HG02623 (cell line): ENCODE results near the gene MYORG.
"Not testable (repeated sequence)": the region's sequence is repeated elsewhere in the genome, so short reads cannot be mapped to it uniquely, and the experiment has no call there.

Source experiments
- ATAC-seq: cut with Tn5 transposase; IDR thresholded peaks from one replicate; pipeline ENCODE4 v1.9.1; 2021; ENCODE audit warnings: moderate library complexity; ENCODE audit not compliant: unreplicated experiment

The MYORG gene

GRCh38 chr9:34370335-34370969, 6.2 kb downstream of the MYORG start:
- no peak for ATAC-seq

DNA sequence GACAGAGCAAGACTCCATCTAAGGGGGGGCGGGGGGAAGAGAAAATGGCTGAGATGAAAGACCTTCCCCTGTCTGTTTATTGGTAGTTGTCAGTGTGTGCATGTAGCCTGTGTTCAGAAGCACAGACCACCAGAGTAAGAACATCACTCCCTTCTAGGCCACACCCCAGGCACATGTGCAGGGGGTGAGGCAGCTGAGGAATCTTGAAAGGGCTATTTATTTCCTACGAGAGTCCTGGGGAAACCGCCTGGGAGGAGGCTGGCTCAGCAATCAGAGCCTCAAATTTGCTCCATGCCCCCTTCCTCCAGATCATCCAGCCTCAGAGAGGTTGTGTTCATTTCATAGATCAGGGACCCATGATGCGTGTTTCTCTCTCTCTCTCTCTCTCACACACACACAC, 7.1 kb downstream of the MYORG start:
- ATAC-seq: no peak

DNA sequence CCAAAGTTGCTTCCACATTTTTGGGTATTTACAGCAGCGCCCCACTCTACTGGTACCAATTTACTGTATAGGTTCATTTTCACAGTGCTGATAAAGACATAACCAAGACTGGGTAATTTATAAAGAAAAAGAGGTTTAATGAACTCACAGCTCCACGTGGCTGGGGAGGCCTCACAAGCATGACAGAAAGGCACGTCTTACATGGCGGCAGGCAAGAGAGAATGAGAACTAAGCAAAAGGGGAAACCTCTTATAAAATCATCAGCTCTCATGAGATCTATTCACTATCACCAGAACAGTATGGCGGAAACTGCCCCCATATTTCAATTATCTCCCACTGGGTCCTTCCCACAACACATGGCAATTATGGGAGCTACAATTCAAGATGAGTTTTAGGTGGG, 7.9 kb downstream of the MYORG start:
- ATAC-seq: not testable (repeated sequence)

DNA sequence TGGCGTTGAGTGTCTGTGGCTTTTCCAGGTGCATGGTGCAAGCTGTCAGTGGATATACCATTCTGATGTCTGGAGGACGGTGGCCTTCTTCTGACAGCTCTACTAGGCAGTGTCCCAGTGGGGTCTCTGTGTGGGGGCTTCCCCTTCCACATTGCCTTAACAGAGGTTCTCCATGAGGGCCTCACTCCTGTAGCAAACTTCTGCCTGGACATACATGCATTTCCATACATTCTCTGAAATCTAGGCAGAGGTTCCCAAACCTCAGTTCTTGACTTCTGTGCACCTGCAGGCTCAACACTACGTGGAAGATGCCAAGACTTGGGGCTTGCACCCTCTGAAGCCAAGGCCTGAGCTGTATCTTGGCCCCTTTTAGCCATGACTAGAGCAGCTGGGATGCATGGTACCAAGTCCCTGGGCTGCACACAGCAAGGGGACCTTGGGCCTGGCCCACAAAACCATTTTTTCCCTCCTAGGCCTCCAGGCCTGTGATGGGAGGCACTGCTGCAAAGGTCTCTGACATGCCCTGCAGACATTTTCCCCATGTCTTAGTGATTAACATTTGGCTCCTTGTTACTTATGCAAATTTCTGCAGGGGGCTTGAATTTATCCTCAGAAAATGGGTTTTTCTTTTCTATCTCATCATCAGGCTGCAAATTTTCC, 8.8 kb downstream of the MYORG start:
- ATAC-seq: not testable (repeated sequence)

- ATAC-seq: no peak
Observed at GRCh38 chr9:34366365-34366764, 10.3 kb downstream of the MYORG start.

- no peak for ATAC-seq
Observed at GRCh38 chr9:34365282-34365681, 11.4 kb downstream of the MYORG start.

- ATAC-seq: no peak
Observed at GRCh38 chr9:34363619-34364351, 12.9 kb downstream of the MYORG start.

GRCh38 chr9:34362614-34363214, 14.0 kb downstream of the MYORG start:
- no peak for ATAC-seq

GRCh38 chr9:34352957-34353356, 23.7 kb downstream of the MYORG start:
- not testable (repeated sequence) for ATAC-seq

GRCh38 chr9:34352122-34352652, 24.5 kb downstream of the MYORG start:
- ATAC-seq: not testable (repeated sequence)

DNA sequence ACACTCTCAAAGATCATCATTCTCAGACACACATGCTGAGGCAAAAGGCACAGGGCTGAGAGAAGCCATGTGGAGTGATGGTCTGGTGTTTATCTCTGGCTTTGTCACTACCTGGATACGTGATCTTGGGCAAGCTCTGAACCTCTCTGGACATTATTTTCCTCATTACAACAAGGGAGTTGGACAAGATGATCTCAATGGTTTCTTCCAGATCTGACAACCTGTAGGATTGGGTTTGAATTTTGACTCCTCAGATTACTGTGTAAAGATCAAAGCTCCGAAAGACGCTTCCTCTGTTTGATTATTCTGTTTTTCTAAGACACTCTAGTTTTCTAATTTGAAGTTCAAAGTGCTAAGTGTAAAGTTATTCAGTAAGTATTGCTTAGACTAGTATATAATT, 27.4 kb downstream of the MYORG start:
- ATAC-seq: no peak

- no peak for ATAC-seq
Observed at GRCh38 chr9:34347800-34348158, 28.9 kb downstream of the MYORG start.

DNA sequence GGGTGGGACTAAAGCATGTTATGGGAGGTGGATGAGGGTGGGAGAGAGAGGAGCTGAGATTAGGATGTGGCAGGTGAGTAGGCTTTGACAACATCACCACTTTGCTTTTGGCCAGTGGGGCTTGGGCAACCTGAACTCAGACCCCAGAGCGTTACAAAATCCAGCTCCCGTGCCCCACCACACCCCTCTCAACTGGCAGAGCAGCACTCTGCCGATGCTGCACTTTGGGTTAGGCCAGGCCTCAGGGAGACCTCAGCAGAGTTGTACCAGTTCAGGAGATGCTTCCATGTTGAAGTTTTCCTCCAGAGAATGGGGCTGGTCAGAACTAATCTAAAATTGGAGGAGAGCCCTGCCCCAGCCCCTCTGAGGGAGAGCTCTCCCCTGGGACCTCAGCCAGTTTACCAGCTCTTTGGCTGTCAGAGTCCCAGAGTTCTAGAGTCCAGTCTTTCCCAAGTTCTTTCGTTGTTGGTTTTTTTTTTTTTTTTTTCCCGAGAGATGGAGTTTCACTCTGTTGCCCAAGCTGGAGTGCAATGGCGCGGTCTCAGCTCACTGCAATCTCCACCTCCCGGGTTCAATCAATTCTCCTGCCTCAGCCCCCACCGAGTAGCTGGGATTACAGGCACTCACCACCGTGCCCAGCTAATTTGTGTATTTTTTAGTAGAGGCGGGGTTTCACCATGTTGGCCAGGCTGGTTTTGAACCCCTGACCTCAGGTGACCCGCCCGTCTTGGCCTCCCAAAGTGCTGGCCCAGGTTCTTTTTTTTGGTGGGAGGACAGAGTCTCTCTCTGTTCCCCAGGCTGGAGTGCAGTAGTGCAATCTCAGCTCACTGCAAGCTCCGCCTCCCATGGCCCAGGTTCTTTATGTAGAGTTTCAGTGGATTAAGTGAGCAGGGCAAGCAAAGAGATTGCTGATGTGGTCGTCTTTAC, 29.6 kb downstream of the MYORG start:
- no peak for ATAC-seq

GRCh38 chr9:34343605-34344004, 33.1 kb downstream of the MYORG start:
- ATAC-seq: no peak

- no peak for ATAC-seq
Observed at GRCh38 chr9:34343090-34343489, 33.6 kb downstream of the MYORG start.

DNA sequence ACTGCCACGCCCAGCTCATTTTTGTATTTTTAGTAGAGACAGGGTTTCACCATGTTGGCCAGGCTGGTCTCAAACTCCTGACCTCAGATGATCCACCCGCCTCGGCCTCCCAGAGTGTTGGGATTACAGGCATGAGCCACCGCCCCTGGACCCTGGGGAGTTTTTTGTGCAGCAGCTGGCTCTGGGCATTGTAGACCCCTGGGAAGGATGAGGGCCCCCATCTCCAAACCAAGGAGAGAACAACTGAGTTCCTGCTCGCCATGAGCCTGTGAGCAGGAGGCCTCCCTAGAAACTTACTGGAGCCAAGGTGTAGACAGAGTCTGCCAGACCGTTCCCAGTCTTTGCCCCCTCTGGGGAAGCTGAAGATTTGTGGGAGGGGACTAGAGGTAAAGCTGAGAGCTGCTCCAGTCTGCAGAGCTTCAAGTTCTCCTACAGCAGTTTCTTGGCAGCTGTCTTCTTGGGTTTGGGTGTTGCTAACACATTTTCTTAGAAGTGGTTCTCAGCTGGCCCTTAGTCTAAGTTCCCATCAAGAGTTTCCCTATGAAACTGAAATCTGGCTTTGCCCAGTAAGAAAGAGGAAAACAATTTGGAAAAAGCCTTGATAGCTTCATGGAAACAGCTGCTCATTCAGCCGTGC, 34.9 kb downstream of the MYORG start:
- ATAC-seq: no peak

DNA sequence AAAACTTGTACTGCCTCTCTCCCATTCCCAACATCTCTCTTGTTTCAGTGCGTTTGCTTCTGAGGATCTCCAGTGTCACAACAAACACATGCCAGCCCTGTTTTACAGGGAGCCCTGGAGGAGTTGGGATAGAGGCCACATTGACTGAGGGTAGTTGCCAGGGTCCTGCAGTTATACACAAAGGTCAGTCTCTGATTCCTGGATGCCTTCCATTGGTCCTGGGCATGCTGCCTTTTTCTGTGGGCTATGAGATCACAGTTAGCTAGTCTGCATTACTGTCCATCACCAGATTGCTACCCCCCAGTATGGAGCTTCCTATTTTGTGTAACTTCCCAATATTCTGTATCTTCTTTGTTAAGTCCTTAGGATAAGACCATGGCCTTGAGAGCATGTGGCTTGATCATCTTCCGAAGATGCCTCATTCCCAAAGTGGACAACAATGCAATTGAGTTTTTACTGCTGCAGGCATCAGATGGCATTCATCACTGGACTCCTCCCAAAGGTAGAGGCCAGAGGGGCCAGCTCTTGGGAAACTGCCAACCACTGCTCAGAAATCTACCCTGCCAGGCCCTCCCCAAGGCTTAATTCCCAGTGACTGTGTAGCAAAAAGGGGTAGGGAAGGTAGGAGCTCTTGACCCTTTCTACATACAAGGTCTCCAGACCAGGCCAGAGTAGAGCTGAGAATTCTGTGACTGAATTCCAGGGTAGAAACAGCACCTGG, 37.9 kb downstream of the MYORG start:
- ATAC-seq: no peak

DNA sequence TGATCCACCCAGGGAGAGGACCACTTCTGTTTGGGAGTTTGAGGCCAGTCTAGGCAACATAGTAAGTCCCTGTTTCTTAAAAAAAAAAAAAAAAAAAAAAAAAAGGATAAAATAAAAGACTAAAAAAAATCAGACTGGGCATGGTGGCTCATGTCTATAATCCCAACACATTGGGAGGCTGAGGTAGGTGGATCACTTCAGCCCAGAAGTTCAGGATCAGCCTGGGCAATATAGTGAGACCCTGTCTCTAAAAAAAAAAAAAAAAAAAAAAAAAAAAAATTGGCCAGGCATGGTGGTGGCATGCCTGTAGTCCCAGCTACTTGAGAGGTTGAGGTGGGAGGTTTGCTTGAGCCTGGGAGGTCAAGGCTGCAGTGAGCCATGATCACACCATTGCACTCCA, 38.6 kb downstream of the MYORG start:
- ATAC-seq: not testable (repeated sequence)

DNA sequence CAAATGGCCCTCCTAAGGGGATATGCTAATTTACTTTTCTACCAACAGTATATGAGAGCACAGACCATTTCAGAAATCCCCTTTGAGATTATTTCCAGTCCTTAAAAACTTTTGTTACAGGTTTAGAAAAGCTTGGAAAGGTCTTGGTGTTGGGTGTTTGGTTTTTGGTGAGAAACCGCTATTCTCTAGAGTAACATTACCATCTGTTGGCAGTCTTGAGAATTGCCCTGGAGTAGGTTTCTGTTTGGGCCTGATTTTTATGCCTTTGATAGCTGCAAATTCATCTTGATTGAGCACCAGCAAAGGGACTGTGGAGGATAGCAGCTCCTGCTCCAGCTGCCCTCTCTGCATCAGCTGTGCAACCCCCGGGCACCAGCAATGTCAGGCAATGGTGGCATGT, 39.3 kb downstream of the MYORG start:
- ATAC-seq: no peak
